HepG2 (cell line): ENCODE results near the gene PRPSAP1. TPM values are rescaled to one million over a fixed set of nuclear protein-coding genes. Genes with fewer than 3 reads are reported as not detected.
A peak's percentile ranks its signal among the peaks of the same experiment; 100 is the strongest.

Experiments
- AKAP8 ChIP-seq: sonication (generic); formaldehyde crosslinking; IDR thresholded peaks from 2 replicates; pipeline ENCODE4 v1.5.1; 2020; ENCODE audit warnings: mild to moderate bottlenecking, missing genetic modification reagents
- CSRNP2 ChIP-seq: sonication (generic); formaldehyde crosslinking; conservative IDR thresholded peaks from 2 replicates; pipeline ENCODE4 v1.8.0; 2022; ENCODE audit warnings: low read depth, missing genetic modification reagents
- DZIP1 ChIP-seq: sonication (generic); formaldehyde crosslinking; IDR thresholded peaks from 2 replicates; pipeline ENCODE4 v1.5.0; 2020; ENCODE audit warnings: mild to moderate bottlenecking, missing genetic modification reagents
- ERF ChIP-seq: IDR thresholded peaks from 2 replicates; pipeline ENCODE4 v1.6.1; 2018; ENCODE audit warnings: missing biosample characterization, missing genetic modification reagents
- FOSL2 ChIP-seq: sonication (generic); formaldehyde crosslinking; IDR thresholded peaks from 2 replicates; pipeline ENCODE4 v1.4.0; 2020; ENCODE audit warnings: missing genetic modification reagents
- LBX2 ChIP-seq: sonication (generic); formaldehyde crosslinking; IDR thresholded peaks from 2 replicates; pipeline ENCODE4 v1.5.0; 2020; ENCODE audit warnings: missing genetic modification reagents, mild to moderate bottlenecking, borderline replicate concordance
- NFIC ChIP-seq: IDR thresholded peaks from 2 replicates; pipeline ENCODE4 v1.6.1; 2012; ENCODE audit warnings: mild to moderate bottlenecking, low read length, inconsistent platforms
- RBFOX2 ChIP-seq: fragments of 200-400 bp; formaldehyde crosslinking; IDR thresholded peaks from 2 replicates; pipeline ENCODE4 v1.6.1; 2017; ENCODE audit warnings: low read depth, mild to moderate bottlenecking, low read length
- RBM22 ChIP-seq: fragments of 200-400 bp; formaldehyde crosslinking; optimal IDR thresholded peaks from 2 replicates; pipeline ENCODE3; 2017; ENCODE audit warnings: mild to moderate bottlenecking, low read length, moderate library complexity
- SKI ChIP-seq: fragments of 450-650 bp; IDR thresholded peaks from one replicate; pipeline ENCODE4 v1.6.1; 2018; ENCODE audit warnings: mild to moderate bottlenecking; ENCODE audit not compliant: partially characterized antibody
- SP4 ChIP-seq: sonication (generic); formaldehyde crosslinking; IDR thresholded peaks from 2 replicates; pipeline ENCODE4 v1.8.1; 2023; ENCODE audit warnings: mild to moderate bottlenecking, missing genetic modification reagents
- TEAD3 ChIP-seq: optimal IDR thresholded peaks from 2 replicates; pipeline ENCODE3; 2016; ENCODE audit warnings: borderline replicate concordance
- XRCC5 ChIP-seq: fragments of 200-400 bp; formaldehyde crosslinking; optimal IDR thresholded peaks from 2 replicates; pipeline ENCODE3; 2017; ENCODE audit warnings: mild to moderate bottlenecking, low read length
- ZMYM4 ChIP-seq: sonication (generic); formaldehyde crosslinking; IDR thresholded peaks from 2 replicates; pipeline ENCODE4 v1.8.1; 2023; ENCODE audit warnings: mild to moderate bottlenecking, missing genetic modification reagents
- ZNF142 ChIP-seq: sonication (generic); formaldehyde crosslinking; IDR thresholded peaks from 2 replicates; pipeline ENCODE4 v1.4.0; 2020; ENCODE audit warnings: missing genetic modification reagents
- ZNF510 ChIP-seq: sonication (generic); formaldehyde crosslinking; IDR thresholded peaks from 2 replicates; pipeline ENCODE4 v1.4.0; 2020; ENCODE audit warnings: low read depth, mild to moderate bottlenecking, missing genetic modification reagents
- ZNF678 ChIP-seq: sonication (generic); formaldehyde crosslinking; IDR thresholded peaks from 2 replicates; pipeline ENCODE4 v1.4.0; 2020; ENCODE audit warnings: mild to moderate bottlenecking, missing genetic modification reagents
- ZNF709 ChIP-seq: sonication (generic); formaldehyde crosslinking; IDR thresholded peaks from 2 replicates; pipeline ENCODE4 v1.5.0; 2020; ENCODE audit warnings: mild to moderate bottlenecking, missing genetic modification reagents
- ZNF790 ChIP-seq: sonication (generic); formaldehyde crosslinking; IDR thresholded peaks from 2 replicates; pipeline ENCODE4 v1.8.0; 2022; ENCODE audit warnings: missing genetic modification reagents, mild to moderate bottlenecking, borderline replicate concordance
- ZSCAN29 ChIP-seq: sonication (generic); formaldehyde crosslinking; conservative IDR thresholded peaks from 2 replicates; pipeline ENCODE4 v1.4.0; 2020; ENCODE audit warnings: mild to moderate bottlenecking, missing genetic modification reagents
- polyA plus RNA-seq, 8 experiments: library from polyadenylated mRNA; depleted of rRNA in 3 of 8; stranded (reverse) in 7 of 8; unstranded in 1 of 8; fragments of >200 nt; fragmentation: Illumina TruSeq in 4 of 8; extraction: Trizol in 4 of 8; gene quantifications; 2 replicates each; pipeline versions ENCODE4 v1.2.1 to v1.2.3, GENCODE V29; 2011 to 2016; ENCODE audit warnings: low read depth in 4 of 8, missing spikeins in 1 of 8, mixed read lengths in 1 of 8; ENCODE audit not compliant: insufficient read depth in 1 of 8
- total RNA-seq, 5 experiments: library from RNA; depleted of rRNA; stranded (reverse); fragments of >200 nt; fragmentation: Illumina TruSeq; extraction: Trizol; gene quantifications; 2 replicates each; pipeline ENCODE4 v1.2.3, GENCODE V29; 2016; ENCODE audit warnings: low read depth in 1 of 5

The PRPSAP1 gene
- total and polyA plus RNA-seq, 2 of the 13 experiments (the other 11 are each of a cell fraction or from before 2014, with no cell fraction given) = 91.1 to 314 TPM

- TF ChIP-seq ZNF709 (CRISPR knock-in tag) = no peak
- TF ChIP-seq XRCC5 = no peak
- TF ChIP-seq AKAP8 (CRISPR knock-in tag) = peak; percentile 59; the same call in 1 of the 2 replicates
- no peak for TF ChIP-seq LBX2 (CRISPR knock-in tag)
- TF ChIP-seq SP4 (CRISPR knock-in tag) = no peak
- TF ChIP-seq TEAD3 (CRISPR knock-in tag) = no peak
- no peak for TF ChIP-seq ZNF142
- TF ChIP-seq ZNF790 = no peak
- TF ChIP-seq ZNF510 (CRISPR knock-in tag) = no peak
- no peak for TF ChIP-seq DZIP1 (CRISPR knock-in tag)
- TF ChIP-seq RBFOX2 = peak; percentile 71
- 0 out of 2 replicates have a peak, but pooled peaks have one; percentile 25 for TF ChIP-seq ZSCAN29 (CRISPR knock-in tag)
- no peak for TF ChIP-seq SKI
- TF ChIP-seq CSRNP2 (CRISPR knock-in tag) = no peak
- TF ChIP-seq RBM22 = peak; percentile 73
- TF ChIP-seq NFIC = no peak
- TF ChIP-seq ZNF678 (CRISPR knock-in tag) = no peak
- no peak for TF ChIP-seq ERF
- TF ChIP-seq FOSL2 = no peak
- no peak for TF ChIP-seq ZMYM4
Observed at GRCh38 chr17:76386966-76387765, 33.5 kb upstream of the PRPSAP1 start (continued).
